OCI-LY7 (cell line): ENCODE results near the gene CD248. TPM values are rescaled to one million over a fixed set of nuclear protein-coding genes. Genes with fewer than 3 reads are reported as not detected.

ENCODE experiments used
- BruUV-seq: library from RNA; stranded (reverse); fragments of 400-500 nt; replicated peaks from 2 replicates; lab custom pipeline; 2021; lab: Mats Ljungman, UMichigan
- CTCF ChIA-PET: fragments of 300-600 bp; sonication (Branson Sonifier 250); formaldehyde crosslinking; loops from one replicate; lab custom pipeline; 2022; ENCODE audit warnings: antibody characterized with exemption; ENCODE audit not compliant: unreplicated experiment; lab: Charles Lee
- POLR2A ChIA-PET: fragments of 300-600 bp; sonication (Branson Sonifier 250); formaldehyde crosslinking; loops from one replicate; lab custom pipeline; 2022; ENCODE audit warnings: antibody characterized with exemption; lab: Charles Lee
- DNase-seq: peaks from one replicate; pipeline ENCODE4 v3.0.0-alpha.2; 2015; ENCODE audit warnings: low spot score
- H2AFZ ChIP-seq: fragments of 200-600 bp; sonication (generic), shearing (Covaris generic); 2 replicates; pipeline ENCODE4 v1.6.1; 2014; ENCODE audit warnings: mild to moderate bottlenecking, antibody characterized with exemption, low read length, moderate library complexity
- H3K27ac ChIP-seq: fragments of 200-600 bp; sonication (generic); 2 replicates; pipeline ENCODE4 v1.5.1; 2014; ENCODE audit warnings: mixed run types, low read depth, mild to moderate bottlenecking, moderate library complexity, low read length, inconsistent platforms; ENCODE audit not compliant: poor library complexity, severe bottlenecking
- H3K36me3 ChIP-seq: fragments of 200-600 bp; sonication (generic); 2 replicates; pipeline ENCODE4 v1.6.1; 2014; ENCODE audit warnings: mild to moderate bottlenecking, antibody characterized with exemption, low read length, moderate library complexity, mixed read lengths; ENCODE audit not compliant: insufficient read depth
- H3K4me1 ChIP-seq: fragments of 200-600 bp; sonication (generic); 2 replicates; pipeline ENCODE4 v1.5.1; 2014; ENCODE audit warnings: mild to moderate bottlenecking, low read length; ENCODE audit not compliant: insufficient read depth, poor library complexity, severe bottlenecking
- H3K4me2 ChIP-seq: fragments of 200-600 bp; sonication (generic); 2 replicates; pipeline ENCODE4 v1.6.1; 2014; ENCODE audit warnings: mild to moderate bottlenecking, low read length
- H3K4me3 ChIP-seq: fragments of 200-600 bp; sonication (generic); 2 replicates; pipeline ENCODE4 v1.5.1; 2014; ENCODE audit warnings: mild to moderate bottlenecking, low read depth, low read length; ENCODE audit not compliant: poor library complexity, severe bottlenecking
- H3K79me2 ChIP-seq: fragments of 200-600 bp; sonication (generic); 2 replicates; pipeline ENCODE4 v1.6.1; 2016; ENCODE audit warnings: low read depth, mild to moderate bottlenecking, low read length, moderate library complexity, mixed read lengths; ENCODE audit not compliant: insufficient read depth
- H3K9me2 ChIP-seq: fragments of 200-600 bp; sonication (generic); 2 replicates; pipeline ENCODE4 v1.6.1; 2016; ENCODE audit warnings: mild to moderate bottlenecking, low read length, mixed read lengths; ENCODE audit not compliant: insufficient read depth
- H3K9me3 ChIP-seq: fragments of 200-600 bp; sonication (generic); 2 replicates; pipeline ENCODE4 v1.6.1; 2014; ENCODE audit warnings: mild to moderate bottlenecking, mixed run types, low read length, mixed read lengths
- H4K20me1 ChIP-seq: fragments of 200-600 bp; sonication (generic); 2 replicates; pipeline ENCODE4 v1.6.1; 2014; ENCODE audit warnings: mild to moderate bottlenecking, antibody characterized with exemption, low read length, moderate library complexity, mixed read lengths; ENCODE audit not compliant: insufficient read depth
- CTCF ChIP-seq: fragments of 200-600 bp; sonication (generic); conservative IDR thresholded peaks from 2 replicates; pipeline ENCODE4 v1.5.1; 2014; ENCODE audit warnings: mild to moderate bottlenecking, antibody characterized with exemption, low read length, moderate library complexity, mixed read lengths
- EZH2phosphoT487 ChIP-seq: fragments of 200-600 bp; sonication (generic); IDR thresholded peaks from 2 replicates; pipeline ENCODE4 v1.6.1; 2018; ENCODE audit warnings: low read depth, borderline replicate concordance, mild to moderate bottlenecking, mixed run types, antibody characterized with exemption, low read length, moderate library complexity, mixed read lengths
- intact Hi-C: fragments of 100-400 bp; cut with micrococcal nuclease; formaldehyde crosslinking; loops from one replicate; pipeline ENCODE4 v1.10.0; 2022; ENCODE audit not compliant: unreplicated experiment
- total RNA-seq, 2 experiments: library from RNA; depleted of rRNA in 1 of 2; stranded (reverse); fragments of >200 nt in 1 of 2; shearing (Covaris generic) in 1 of 2; gene quantifications; 2 replicates each; pipeline ENCODE4 v1.2.3, GENCODE V29; 2014 to 2022

Gene CD248
- total RNA-seq, 2 experiments from 2014 or later = 0.46 TPM; not detected in 1

- ChIA-PET CTCF (no interaction called here), POLR2A (no interaction called here)
- no peaks in the 10 kb centered on the region for H3K9me3 ChIP-seq
- peaks cover 73% of the 10 kb centered on the region for H3K36me3 ChIP-seq
- BruUV-seq = no TSS peak
- no peak overlapping the region for H3K4me3 ChIP-seq
- H3K79me2 ChIP-seq = peaks cover 13% of the 10 kb centered on the region
- no peak overlapping the region for H3K27ac ChIP-seq
- peak; percentile 41 for DNase-seq
- no peak overlapping the region for H2AFZ ChIP-seq
- no peaks in the 10 kb centered on the region for H4K20me1 ChIP-seq
- TF ChIP-seq EZH2phosphoT487 (no peak), CTCF (peak; percentile 78)
- peaks cover 21% of the 10 kb centered on the region for H3K4me1 ChIP-seq
- H3K4me2 ChIP-seq = no peak overlapping the region
- no peaks in the 10 kb centered on the region for H3K9me2 ChIP-seq
- intact Hi-C loops = loop anchor here (5.0 kb wide), 2 partner anchors 263 to 408 kb away; partner anchors contain the start of genes BANF1, CFL1 and EIF1AD
These were observed 51.9 kb downstream of the CD248 start for GRCh38 chr11:66264914-66265313.

Other genes starting within 250 kb of the CD248 start
- gene PACS1, start 246.8 kb downstream of the CD248 start, total RNA-seq (2014; rRNA removed; shearing (Covaris generic)) = 21.2 and 23.7 TPM in 2 replicates
- gene PACS1, start 246.8 kb downstream of the CD248 start, total RNA-seq (2022) = 50.5 and 52.5 TPM in 2 replicates
- 19.8 and 22.1 TPM in 2 replicates for gene KLC2, start 59.3 kb downstream of the CD248 start, total RNA-seq (2014; rRNA removed; shearing (Covaris generic))
- 43.6 and 55.2 TPM in 2 replicates for gene KLC2, start 59.3 kb downstream of the CD248 start, total RNA-seq (2022)
- 69.2 and 77.7 TPM in 2 replicates for gene RAB1B, start 48.4 kb downstream of the CD248 start, total RNA-seq (2014; rRNA removed; shearing (Covaris generic))
- 81.8 and 88.1 TPM in 2 replicates for gene RAB1B, start 48.4 kb downstream of the CD248 start, total RNA-seq (2022)
- 0.23 and 0.60 TPM in 2 replicates for gene CNIH2, start 38.9 kb downstream of the CD248 start, total RNA-seq (2014; rRNA removed; shearing (Covaris generic))
- 2.7 and 3.5 TPM in 2 replicates for gene CNIH2, start 38.9 kb downstream of the CD248 start, total RNA-seq (2022)
- gene YIF1A, start 27.9 kb downstream of the CD248 start, total RNA-seq (2014; rRNA removed; shearing (Covaris generic)) = 63.9 and 73.4 TPM in 2 replicates
- 44.9 and 57.2 TPM in 2 replicates for gene YIF1A, start 27.9 kb downstream of the CD248 start, total RNA-seq (2022)
- not detected in 2 replicates for gene TMEM151A, start 25.1 kb downstream of the CD248 start, total RNA-seq (2014; rRNA removed; shearing (Covaris generic))
- not detected in 2 replicates for gene TMEM151A, start 25.1 kb downstream of the CD248 start, total RNA-seq (2022)
- 1.2 and 1.6 TPM in 2 replicates for gene RIN1, start 19.4 kb upstream of the CD248 start, total RNA-seq (2014; rRNA removed; shearing (Covaris generic))
- gene RIN1, start 19.4 kb upstream of the CD248 start, total RNA-seq (2022) = 2.9 and 3.7 TPM in 2 replicates
- gene BRMS1, start 28.1 kb upstream of the CD248 start, total RNA-seq (2014; rRNA removed; shearing (Covaris generic)) = 43.8 and 56.2 TPM in 2 replicates
- gene BRMS1, start 28.1 kb upstream of the CD248 start, total RNA-seq (2022) = 35.9 and 43.1 TPM in 2 replicates
- gene B4GAT1, start 30.6 kb upstream of the CD248 start, total RNA-seq (2014; rRNA removed; shearing (Covaris generic)) = 10.7 and 11.7 TPM in 2 replicates
- gene B4GAT1, start 30.6 kb upstream of the CD248 start, total RNA-seq (2022) = 9.4 and 9.8 TPM in 2 replicates
- gene SLC29A2, start 54.7 kb upstream of the CD248 start, total RNA-seq (2014; rRNA removed; shearing (Covaris generic)) = 24.7 and 33.6 TPM in 2 replicates
- gene SLC29A2, start 54.7 kb upstream of the CD248 start, total RNA-seq (2022) = 55.6 and 56.4 TPM in 2 replicates
- gene NPAS4, start 104.0 kb upstream of the CD248 start, total RNA-seq (2014; rRNA removed; shearing (Covaris generic)) = not detected in 2 replicates
- not detected in 2 replicates for gene NPAS4, start 104.0 kb upstream of the CD248 start, total RNA-seq (2022)
- 82.6 and 101 TPM in 2 replicates for gene MRPL11, start 121.8 kb upstream of the CD248 start, total RNA-seq (2014; rRNA removed; shearing (Covaris generic))
- gene MRPL11, start 121.8 kb upstream of the CD248 start, total RNA-seq (2022) = 75.1 and 88.6 TPM in 2 replicates
- 7.7 and 8.1 TPM in 2 replicates for gene PELI3, start 149.9 kb upstream of the CD248 start, total RNA-seq (2014; rRNA removed; shearing (Covaris generic))
- 4.3 and 4.5 TPM in 2 replicates for gene PELI3, start 149.9 kb upstream of the CD248 start, total RNA-seq (2022)
- 40.0 and 47.2 TPM in 2 replicates for gene DPP3, start 163.4 kb upstream of the CD248 start, total RNA-seq (2014; rRNA removed; shearing (Covaris generic))
- gene DPP3, start 163.4 kb upstream of the CD248 start, total RNA-seq (2022) = 53.4 and 60.3 TPM in 2 replicates
- 8.7 and 14.7 TPM in 2 replicates for gene BBS1, start 193.6 kb upstream of the CD248 start, total RNA-seq (2014; rRNA removed; shearing (Covaris generic))
- 15.2 and 15.7 TPM in 2 replicates for gene BBS1, start 193.6 kb upstream of the CD248 start, total RNA-seq (2022)
- 11.3 and 11.9 TPM in 2 replicates for gene ZDHHC24, start 229.0 kb upstream of the CD248 start, total RNA-seq (2014; rRNA removed; shearing (Covaris generic))
- gene ZDHHC24, start 229.0 kb upstream of the CD248 start, total RNA-seq (2022) = 33.3 and 35.1 TPM in 2 replicates
- not detected in 2 replicates for gene ACTN3, start 229.9 kb upstream of the CD248 start, total RNA-seq (2014; rRNA removed; shearing (Covaris generic))
- 0.15 and 0.27 TPM in 2 replicates for gene ACTN3, start 229.9 kb upstream of the CD248 start, total RNA-seq (2022)